Breast epithelium (tissue), 3 donors: ENCODE results near the gene FNIP1.
"Not testable (repeated sequence)": the region's sequence is repeated elsewhere in the genome, so short reads cannot be mapped to it uniquely, and the experiment has no call there.

Experiments used
- POLR2A ChIP-seq: fragments of 450-650 bp; IDR thresholded peaks from one replicate; pipeline ENCODE4 v1.6.1; 2016; ENCODE audit warnings: antibody characterized with exemption, mild to moderate bottlenecking, moderate library complexity
- POLR2AphosphoS5 ChIP-seq, 3 donors: sonication (generic); formaldehyde crosslinking; IDR thresholded peaks; one replicate each; pipeline ENCODE4 v1.6.1; 2017; ENCODE audit warnings: antibody characterized with exemption in 3 of 3
- TF ChIP-seq, protein P1 (sequence below), 3 donors: fragments of 450-650 bp; IDR thresholded peaks; one replicate each; pipeline ENCODE4 v1.5.1; 2016 to 2017; ENCODE audit warnings: antibody characterized with exemption in 3 of 3, mild to moderate bottlenecking in 3 of 3, moderate library complexity in 3 of 3

DNA sequence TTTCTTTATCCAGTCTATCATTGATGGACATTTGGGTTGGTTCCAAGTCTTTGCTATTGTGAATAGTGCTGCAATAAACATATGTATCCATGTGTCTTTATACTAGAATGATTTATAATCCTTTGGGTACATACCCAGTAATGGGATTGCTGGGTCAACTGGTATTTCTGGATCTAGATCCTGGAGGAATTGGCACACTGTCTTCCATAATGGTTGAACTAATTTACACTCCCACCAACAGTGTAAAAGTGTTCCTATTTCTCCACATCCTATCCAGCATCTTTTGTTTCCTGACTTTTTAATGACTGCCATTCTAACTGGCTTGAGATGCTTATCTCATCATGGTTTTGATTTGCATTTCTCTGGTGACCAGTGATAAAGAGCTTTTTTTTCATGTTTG, 72.7 kb downstream of the FNIP1 start:
- TF ChIP-seq POLR2AphosphoS5 (IDR thresholded peaks at IDR 0.05); POLR2A: not testable (repeated sequence)
- TF ChIP-seq, protein P1, sequence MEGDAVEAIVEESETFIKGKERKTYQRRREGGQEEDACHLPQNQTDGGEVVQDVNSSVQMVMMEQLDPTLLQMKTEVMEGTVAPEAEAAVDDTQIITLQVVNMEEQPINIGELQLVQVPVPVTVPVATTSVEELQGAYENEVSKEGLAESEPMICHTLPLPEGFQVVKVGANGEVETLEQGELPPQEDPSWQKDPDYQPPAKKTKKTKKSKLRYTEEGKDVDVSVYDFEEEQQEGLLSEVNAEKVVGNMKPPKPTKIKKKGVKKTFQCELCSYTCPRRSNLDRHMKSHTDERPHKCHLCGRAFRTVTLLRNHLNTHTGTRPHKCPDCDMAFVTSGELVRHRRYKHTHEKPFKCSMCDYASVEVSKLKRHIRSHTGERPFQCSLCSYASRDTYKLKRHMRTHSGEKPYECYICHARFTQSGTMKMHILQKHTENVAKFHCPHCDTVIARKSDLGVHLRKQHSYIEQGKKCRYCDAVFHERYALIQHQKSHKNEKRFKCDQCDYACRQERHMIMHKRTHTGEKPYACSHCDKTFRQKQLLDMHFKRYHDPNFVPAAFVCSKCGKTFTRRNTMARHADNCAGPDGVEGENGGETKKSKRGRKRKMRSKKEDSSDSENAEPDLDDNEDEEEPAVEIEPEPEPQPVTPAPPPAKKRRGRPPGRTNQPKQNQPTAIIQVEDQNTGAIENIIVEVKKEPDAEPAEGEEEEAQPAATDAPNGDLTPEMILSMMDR (IDR thresholded peaks at IDR 0.05): not testable (repeated sequence)
